Esophagus squamous epithelium (tissue), 5 donors: Measurements from ENCODE around the gene IQCH. TPM values are rescaled to one million over a fixed set of nuclear protein-coding genes. Genes with fewer than 3 reads are reported as not detected.

Experiments used
- DNase-seq: peaks from one replicate; lab custom pipeline; 2025; lab: John Stamatoyannopoulos, UW
- H3K27ac ChIP-seq, 4 donors: fragments of 200-600 bp; sonication (generic); one replicate each; pipeline ENCODE4 v1.5.1; 2016 to 2019; ENCODE audit warnings: mild to moderate bottlenecking in 1 of 4
- H3K27me3 ChIP-seq, 4 donors: fragments of 200-600 bp; sonication (generic); 1 replicate in 3 of 4; 2 replicates in 1 of 4; pipeline versions ENCODE4 v1.5.1 to v1.6.0; 2017 to 2021; ENCODE audit warnings: antibody characterized with exemption in 1 of 4
- H3K36me3 ChIP-seq, 3 donors: fragments of 200-600 bp; sonication (generic); one replicate each; pipeline ENCODE4 v1.5.1; 2016 to 2019
- H3K4me1 ChIP-seq, 3 donors: fragments of 200-600 bp; sonication (generic); one replicate each; pipeline ENCODE4 v1.5.1; 2017 to 2019
- H3K4me3 ChIP-seq, 4 donors: fragments of 200-600 bp; sonication (generic); 1 replicate in 3 of 4; 2 replicates in 1 of 4; pipeline ENCODE4 v1.5.1; 2016 to 2019; ENCODE audit warnings: mild to moderate bottlenecking in 2 of 4, moderate library complexity in 1 of 4
- H3K9me3 ChIP-seq, 3 donors: fragments of 200-600 bp; sonication (generic); one replicate each; pipeline ENCODE4 v1.5.1; 2016 to 2019
- CTCF ChIP-seq, 6 experiments: fragments of 450-650 bp in 4 of 6; fragments of 200-600 bp in 2 of 6; sonication (generic) in 2 of 6; IDR thresholded peaks; one replicate each; pipeline ENCODE4 v1.5.1; 2016 to 2019; ENCODE audit warnings: antibody characterized with exemption in 6 of 6, mild to moderate bottlenecking in 4 of 6, moderate library complexity in 4 of 6
- POLR2A ChIP-seq, 4 donors: fragments of 450-650 bp; IDR thresholded peaks; one replicate each; pipeline ENCODE4 v1.6.1; 2017; ENCODE audit warnings: antibody characterized with exemption in 4 of 4, mild to moderate bottlenecking in 4 of 4, moderate library complexity in 3 of 4
- WGBS, 2 donors: methylation state at CpG; one replicate each; pipeline ENCODE4 v1.1.5; 2018; 5-methylcytosine and 5-hydroxymethylcytosine counted together
- intact Hi-C: fragments of 100-400 bp; cut with DNase I; formaldehyde crosslinking; loops from one replicate; pipeline ENCODE4 v1.15.0; 2022
- total RNA-seq, 4 donors: library from RNA; depleted of rRNA; stranded (reverse); fragments of >200 nt; gene quantifications; one replicate each; pipeline ENCODE4 v1.1.0, GENCODE V29; 2016
- donor health status: DM: yes; HTN: yes; CAD: no.

IQCH gene
- total RNA-seq, 4 donors from 2014 or later, result 1.9 to 3.1 (median 3.0) TPM; not detected in 1

DNA sequence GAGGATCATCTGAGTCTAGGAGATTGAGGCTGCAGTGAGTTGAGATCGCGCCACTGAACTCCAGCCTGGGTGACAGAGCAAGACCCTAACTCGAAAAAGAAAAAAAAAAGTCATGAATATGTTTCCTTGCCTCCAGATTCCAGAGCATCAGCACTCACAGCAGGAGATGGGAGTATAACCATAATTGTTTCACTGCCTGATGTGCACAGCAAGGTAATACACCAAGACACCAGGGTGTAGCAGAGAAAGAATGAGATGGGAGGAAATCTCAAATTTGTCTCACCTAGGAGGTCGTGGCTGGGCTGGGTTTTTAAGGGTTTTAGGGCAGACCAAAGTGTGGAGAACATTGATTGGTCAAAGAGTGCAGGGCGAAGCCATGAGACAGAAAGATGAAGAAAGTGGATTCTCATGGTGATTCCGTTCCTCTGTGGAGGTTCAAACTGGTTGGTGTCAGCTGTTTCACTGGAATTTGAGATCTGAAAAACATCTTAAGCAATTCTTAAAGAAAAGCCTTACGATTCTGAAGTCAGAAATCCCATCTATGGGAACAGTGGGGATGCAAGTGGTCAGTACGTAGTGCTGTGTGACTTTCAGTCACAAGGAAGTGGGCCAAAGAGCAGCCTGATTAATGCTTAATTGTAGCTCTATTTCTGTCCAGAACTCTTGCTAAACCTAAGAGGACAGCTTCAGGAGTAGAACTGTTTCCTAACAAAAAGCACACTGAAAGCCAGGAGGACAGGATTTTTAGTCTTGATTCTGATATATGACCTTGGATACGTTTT, 258.5 kb downstream of the IQCH start:
- DNase-seq, result no peak
- H3K4me3 ChIP-seq, result no peak overlapping the region
- H3K4me1 ChIP-seq, result no peaks in the 10 kb centered on the region
- 77 to 82% methylated on average over 9 of the region's 9 CpGs for WGBS, 2 donors
- H3K27ac ChIP-seq, result no peak overlapping the region
- no peaks in the 10 kb centered on the region for H3K9me3 ChIP-seq
- no peaks in the 10 kb centered on the region for H3K27me3 ChIP-seq
- TF ChIP-seq POLR2A (IDR thresholded peaks at IDR 0.05) (no peak), CTCF (IDR thresholded peaks at IDR 0.05) (no peak)
- intact Hi-C loops, result no loop called here
- peaks cover 0 to 47% (median 0%) of the 10 kb centered on the region in 3 donors for H3K36me3 ChIP-seq

DNA sequence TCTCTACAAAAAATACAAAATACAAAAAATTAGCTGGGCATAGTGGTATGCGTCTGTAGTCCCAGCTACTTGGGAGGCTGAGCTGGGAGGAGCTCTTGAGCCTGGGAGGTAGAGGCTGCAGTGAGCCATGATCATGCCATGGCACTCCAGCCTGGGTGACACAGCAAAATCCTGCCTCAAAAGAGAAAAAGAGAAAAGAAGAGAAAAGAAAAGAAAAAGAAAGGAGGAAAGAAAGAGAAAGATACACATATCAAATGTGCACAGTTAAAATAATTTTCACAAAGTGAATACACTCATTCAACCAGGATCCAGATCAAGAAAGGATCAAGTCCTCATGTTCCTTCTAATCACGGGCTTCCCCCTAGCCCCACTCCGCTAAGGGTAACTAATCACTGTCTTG, 260.5 kb downstream of the IQCH start:
- Histone ChIP-seq H3K9me3 (no peaks in the 10 kb centered on the region), H3K27me3 (no peaks in the 10 kb centered on the region), H3K4me1 (peaks cover 0 to 4% (median 0%) of the 10 kb centered on the region in 3 donors), H3K4me3 (no peak overlapping the region), H3K36me3 (peaks cover 0 to 44% (median 0%) of the 10 kb centered on the region in 3 donors), H3K27ac (no peak overlapping the region)
- no peak for TF ChIP-seq POLR2A (IDR thresholded peaks at IDR 0.05)
- 94 to 95% methylated on average over 3 of the region's 3 CpGs for WGBS, 2 donors
- intact Hi-C loops, result no loop called here
- no peak for DNase-seq

GRCh38 chr15:67515557-67515956, 261.0 kb downstream of the IQCH start:
- TF ChIP-seq POLR2A (IDR thresholded peaks at IDR 0.05), result no peak
- no peak for TF ChIP-seq CTCF (IDR thresholded peaks at IDR 0.05)
- H3K36me3 ChIP-seq, result peaks cover 0 to 42% (median 0%) of the 10 kb centered on the region in 3 donors
- no peak overlapping the region for H3K4me3 ChIP-seq
- 94 to 100% methylated on average over 2 of the region's 2 CpGs for WGBS, 2 donors
- H3K9me3 ChIP-seq, result no peaks in the 10 kb centered on the region
- H3K27ac ChIP-seq, result no peak overlapping the region
- H3K27me3 ChIP-seq, result no peaks in the 10 kb centered on the region
- no peak for DNase-seq
- H3K4me1 ChIP-seq, result peaks cover 0 to 9% (median 0%) of the 10 kb centered on the region in 3 donors
- intact Hi-C loops, result no loop called here

DNA sequence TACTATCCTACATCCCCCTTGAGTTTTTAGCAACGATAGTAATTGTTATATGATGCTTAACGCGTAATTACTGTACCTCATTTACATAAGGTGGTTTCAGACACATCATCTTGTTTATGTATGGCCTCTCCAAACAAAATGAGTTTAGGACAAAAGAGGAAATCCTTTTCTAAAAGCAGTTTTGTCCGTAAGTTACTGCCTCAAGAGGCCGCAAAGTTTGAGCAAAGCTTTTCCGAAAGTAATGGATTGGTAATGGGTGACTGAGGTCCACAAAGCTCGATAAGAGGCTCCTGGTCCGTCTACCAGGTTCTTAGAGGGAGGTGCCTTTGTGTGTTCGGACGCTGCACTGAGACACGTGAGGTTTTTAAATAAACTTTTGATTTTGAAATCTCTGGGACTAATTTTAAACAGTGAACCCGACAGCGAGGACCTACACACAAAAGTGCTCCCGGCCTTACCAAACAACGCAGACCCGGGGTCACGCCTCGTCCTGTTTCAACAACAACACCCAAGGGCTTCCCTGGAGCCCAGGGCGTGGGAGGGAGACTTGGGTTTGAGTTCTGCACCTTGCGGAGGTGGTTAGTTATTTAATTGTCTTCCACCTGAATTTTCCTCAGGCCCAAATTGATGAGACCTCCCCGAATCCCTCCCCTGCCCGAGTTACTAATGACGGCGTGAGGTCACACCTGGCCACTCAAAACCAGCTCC, 265.9 kb downstream of the IQCH start:
- intact Hi-C loops, result loop anchor here (5.0 kb wide), 1 partner anchor 317 kb away; no protein-coding TSS in a partner anchor
- Histone ChIP-seq H3K27me3 (no peaks in the 10 kb centered on the region), H3K27ac (peak overlapping the region; percentile 92 to 98 (median 96)), H3K4me1 (peaks cover 6 to 44% (median 9%) of the 10 kb centered on the region in 3 donors), H3K36me3 (peaks cover 0 to 7% (median 0%) of the 10 kb centered on the region in 3 donors), H3K4me3 (peak overlapping the region; percentile 68 to 98 (median 88)), H3K9me3 (no peaks in the 10 kb centered on the region)
- WGBS, 2 donors, result 13 to 16% methylated on average over 19 to 20 of the region's 24 CpGs
- no peak for DNase-seq
- TF ChIP-seq POLR2A (IDR thresholded peaks at IDR 0.05), result no peak

- peak within 1 kb of the TSS; percentile 68 to 98 (median 88) for H3K4me3 ChIP-seq
- peak; percentile 13 for DNase-seq
- H3K27me3 ChIP-seq, result no peaks in the 10 kb centered on the region
- WGBS, 2 donors, result 0% methylated on average over 12 of the region's 94 CpGs; no CpG with 5 or more reads in 1 of the 2 donors
- H3K9me3 ChIP-seq, result no peaks in the 10 kb centered on the region
- H3K36me3 ChIP-seq, result peaks cover 0 to 11% (median 0%) of the 10 kb centered on the region in 3 donors
- peak within 1 kb of the TSS; percentile 92 to 98 (median 96) for H3K27ac ChIP-seq
- intact Hi-C loops, result loop anchor here (5.0 kb wide), 1 partner anchor 316 kb away; no protein-coding TSS in a partner anchor
- TF ChIP-seq POLR2A (IDR thresholded peaks at IDR 0.05), result peak in 3 of 4 donors; percentile 5 to 86 (median 82)
- no peak for TF ChIP-seq CTCF (IDR thresholded peaks at IDR 0.05)
- peaks cover 6 to 44% (median 9%) of the 10 kb centered on the region in 3 donors for H3K4me1 ChIP-seq
These were observed 266.6 kb downstream of the IQCH start, which contains the start of gene C15orf61 for GRCh38 chr15:67521029-67521782. C15orf61 (plus strand) TSS chr15:67521131; CDS start chr15:67521249, 118 bp downstream.
